ENCODE results near the gene SEC14L5. TPM values are rescaled to one million over a fixed set of nuclear protein-coding genes. Genes with fewer than 3 reads are reported as not detected.
A peak's percentile ranks its signal among the peaks of the same experiment; 100 is the strongest.
"Not testable (repeated sequence)": the region's sequence is repeated elsewhere in the genome, so short reads cannot be mapped to it uniquely, and the experiment has no call there.

The SEC14L5 gene
- polyA plus RNA-seq, 5 donors: 0.29 to 0.38 (median 0.31) TPM

DNA sequence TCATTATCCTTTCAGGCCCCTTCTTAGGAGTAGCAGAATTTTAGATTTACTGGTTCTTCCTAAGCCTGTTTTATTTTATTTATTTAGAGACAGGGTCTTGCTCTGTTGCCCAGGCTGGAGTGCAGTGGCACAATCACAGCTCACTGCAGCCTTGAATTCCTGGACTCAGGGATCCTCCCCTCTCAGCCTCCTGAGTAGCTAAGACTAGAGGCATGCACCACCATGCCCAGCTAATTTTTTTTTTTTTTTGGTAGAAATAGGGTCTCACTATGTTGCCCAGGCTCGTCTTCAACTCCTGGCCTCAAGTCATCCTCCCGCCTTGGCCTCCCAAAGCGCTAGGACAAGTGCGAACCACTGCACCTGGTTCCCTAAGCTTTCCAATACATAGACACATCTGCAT, 28.5 kb upstream of the SEC14L5 start:
- DNase-seq: not testable (repeated sequence)

- DNase-seq: no peak
Measured at GRCh38 chr16:4931381-4931780, 26.7 kb upstream of the SEC14L5 start.

DNA sequence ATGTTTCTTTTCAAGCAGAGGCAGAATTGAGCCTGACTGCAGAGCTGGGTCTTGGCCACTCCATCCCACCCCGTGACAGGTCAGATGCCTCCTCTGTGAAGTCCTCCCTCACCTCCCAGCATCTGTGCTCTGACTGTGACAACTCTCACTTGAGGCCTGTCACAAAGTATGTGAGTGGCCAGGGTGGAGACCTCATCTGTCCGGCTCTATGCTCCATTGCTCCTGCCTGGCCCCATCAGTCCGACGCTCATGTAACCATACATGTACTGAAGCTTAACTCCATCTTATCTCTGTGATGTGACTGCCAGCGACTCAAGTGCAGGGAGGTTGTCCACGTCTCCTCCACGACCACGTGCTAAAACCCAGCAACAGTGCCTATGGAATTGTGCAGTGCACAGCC, 24.7 kb upstream of the SEC14L5 start:
- no peak for DNase-seq

- no peak for DNase-seq
Measured at GRCh38 chr16:4933871-4934395, 24.2 kb upstream of the SEC14L5 start.

DNA sequence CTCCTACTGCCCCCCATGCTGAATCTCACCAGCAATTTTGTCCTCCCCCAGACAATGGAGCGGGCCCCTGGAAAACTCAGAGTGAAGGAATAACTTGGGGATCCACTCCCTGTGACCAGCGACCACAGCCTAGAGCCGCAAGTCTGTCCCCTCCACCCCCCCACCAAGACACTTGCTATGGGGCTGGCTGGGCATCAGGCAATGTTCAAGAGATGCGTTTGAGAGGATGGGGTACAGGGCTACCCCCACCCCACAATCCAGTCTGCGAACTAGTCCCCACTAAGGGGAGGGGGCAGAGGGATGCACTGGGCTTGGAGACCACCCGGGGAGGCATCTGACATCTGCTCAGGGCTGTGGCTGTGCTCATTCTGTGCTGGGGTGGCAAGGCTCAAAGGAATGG, 23.5 kb upstream of the SEC14L5 start:
- no peak for DNase-seq

DNA sequence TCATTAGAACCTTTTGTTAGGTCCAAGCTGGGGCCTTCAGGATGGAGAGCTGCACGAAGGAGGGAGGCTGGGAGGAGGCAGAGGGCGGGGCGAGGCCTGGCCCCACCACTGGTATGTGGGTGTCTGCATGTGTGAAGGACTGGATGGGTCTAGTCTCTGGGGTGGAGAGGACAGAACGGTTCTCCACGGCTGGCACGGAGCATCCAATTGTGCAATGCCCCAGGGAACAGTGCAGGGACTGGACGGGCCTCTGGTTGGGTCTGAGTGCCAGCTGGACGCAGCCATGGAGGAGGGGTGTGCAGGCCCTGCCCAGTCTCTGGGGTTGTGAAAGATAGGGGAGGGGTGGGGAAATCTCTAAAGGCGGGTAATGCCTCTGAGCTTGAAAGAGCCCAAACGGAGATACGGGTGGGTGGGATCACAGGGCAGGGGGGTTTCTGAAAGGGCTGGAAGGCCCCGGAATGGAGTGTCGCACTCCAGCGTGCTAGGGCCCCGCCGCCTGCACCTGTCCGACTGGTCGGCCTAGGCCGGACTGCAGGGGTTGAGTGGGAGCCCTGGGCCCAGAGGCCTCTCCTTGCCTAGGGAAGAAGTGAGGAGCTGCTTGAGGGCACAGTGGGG, 22.8 kb upstream of the SEC14L5 start:
- DNase-seq: peak; percentile 68 to 70

- DNase-seq: peak in 1 of 2 donors; percentile 52
Measured at GRCh38 chr16:4936181-4936990, 21.7 kb upstream of the SEC14L5 start.

DNA sequence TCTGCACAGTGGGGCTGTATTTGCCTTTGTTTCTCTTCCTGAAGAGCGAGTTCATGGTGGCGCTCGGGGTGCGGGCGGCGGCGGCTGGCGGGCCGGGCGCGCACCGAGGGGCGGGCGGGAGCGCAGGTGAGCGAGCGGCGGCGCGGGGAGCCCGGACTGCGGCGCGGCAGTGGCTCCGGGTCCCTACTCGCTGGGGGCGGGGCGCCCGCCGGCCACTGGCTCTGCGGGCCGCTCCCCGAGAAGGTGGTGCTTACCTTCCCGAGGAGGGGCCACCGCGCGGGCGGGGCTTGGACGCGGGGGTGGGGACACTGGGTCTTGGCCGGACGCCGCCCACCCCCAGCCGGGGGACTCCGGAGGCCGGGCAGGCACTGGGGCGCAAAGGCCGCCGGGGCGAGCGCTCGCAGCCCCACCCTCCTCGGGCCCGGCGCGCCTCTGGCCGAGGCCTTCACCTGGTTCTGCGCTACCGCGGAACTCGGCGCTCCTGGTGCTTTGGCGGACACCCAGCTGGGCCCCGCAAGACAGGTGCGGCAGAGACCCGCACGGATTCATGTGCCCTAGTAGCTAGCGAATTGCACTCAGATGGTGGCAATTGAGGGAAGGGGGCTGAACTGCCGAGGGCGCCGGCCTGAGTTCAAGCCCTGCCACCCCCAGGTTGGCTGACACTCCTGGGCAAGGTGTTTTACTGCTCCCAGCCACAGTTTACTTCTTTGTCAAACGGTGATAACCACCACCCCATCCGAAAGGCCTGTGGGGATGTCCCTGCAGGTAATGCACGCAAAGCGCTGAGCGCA, 20.9 kb upstream of the SEC14L5 start, which contains the start of gene PPL:
Gene PPL (minus strand): TSS at position 158 of the 791 bp plus-strand sequence. CDS start 103 bp downstream, at position 55.
- DNase-seq: peak; percentile 63 to 75

DNA sequence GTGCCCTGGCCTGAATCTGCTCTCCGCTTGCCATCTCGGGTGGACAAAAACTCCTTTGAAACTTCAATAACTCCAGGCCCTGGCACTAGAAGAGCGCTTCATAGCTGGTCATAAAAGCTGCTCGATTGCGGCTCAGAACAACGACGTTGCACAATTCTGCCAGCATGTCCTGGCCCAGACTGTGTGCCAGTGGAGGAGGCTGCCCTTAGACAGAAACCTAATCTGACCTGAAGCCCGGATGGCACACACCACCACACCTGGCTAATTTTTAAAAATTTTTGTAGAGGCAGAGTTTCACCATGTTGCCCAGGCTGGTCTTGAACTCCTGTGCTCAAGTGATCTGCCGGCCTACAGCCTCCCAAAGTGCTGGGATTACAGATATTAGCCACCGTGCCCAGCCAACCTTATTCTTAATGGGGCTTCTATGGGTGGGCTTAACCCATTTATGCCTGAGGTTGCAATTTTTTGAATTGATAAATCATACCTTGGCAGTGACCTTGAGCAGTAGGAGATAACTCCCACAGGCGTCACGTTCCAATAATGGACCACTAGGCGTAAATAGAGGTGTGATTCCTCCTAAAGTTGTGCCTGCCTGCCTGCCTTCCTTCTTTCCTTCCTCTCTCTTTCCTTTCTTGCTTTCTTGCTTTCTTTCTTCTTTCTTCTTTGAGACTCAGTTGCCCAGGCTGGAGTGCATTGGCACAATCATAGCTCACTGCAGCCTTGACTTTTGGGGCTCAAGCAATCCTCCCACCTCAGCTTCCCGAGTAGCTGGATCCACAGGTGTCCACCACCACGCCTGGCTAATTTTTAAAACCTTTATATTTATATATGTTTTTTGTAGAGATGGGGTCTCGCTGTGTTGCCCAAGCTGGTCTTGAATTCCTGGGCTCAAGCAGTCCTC, 20.1 kb upstream of the SEC14L5 start:
- no peak for DNase-seq

DNA sequence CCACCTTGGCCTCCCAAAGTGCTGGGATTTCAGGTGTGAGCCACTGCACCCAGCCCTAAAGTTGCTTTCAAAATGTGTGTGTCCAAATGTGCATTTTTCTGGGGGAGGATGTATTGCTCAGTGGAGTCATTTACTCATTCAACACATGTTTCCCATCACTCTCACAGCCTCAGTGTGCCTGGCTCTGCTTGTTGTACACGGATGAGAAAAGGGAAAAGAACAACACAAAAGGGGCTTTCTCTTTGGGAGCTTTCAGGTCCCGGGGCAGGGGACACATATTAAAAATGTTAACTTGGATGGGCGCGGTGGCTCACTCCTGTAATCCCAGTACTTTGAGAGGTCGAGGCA, 19.5 kb upstream of the SEC14L5 start:
- DNase-seq: no peak

DNA sequence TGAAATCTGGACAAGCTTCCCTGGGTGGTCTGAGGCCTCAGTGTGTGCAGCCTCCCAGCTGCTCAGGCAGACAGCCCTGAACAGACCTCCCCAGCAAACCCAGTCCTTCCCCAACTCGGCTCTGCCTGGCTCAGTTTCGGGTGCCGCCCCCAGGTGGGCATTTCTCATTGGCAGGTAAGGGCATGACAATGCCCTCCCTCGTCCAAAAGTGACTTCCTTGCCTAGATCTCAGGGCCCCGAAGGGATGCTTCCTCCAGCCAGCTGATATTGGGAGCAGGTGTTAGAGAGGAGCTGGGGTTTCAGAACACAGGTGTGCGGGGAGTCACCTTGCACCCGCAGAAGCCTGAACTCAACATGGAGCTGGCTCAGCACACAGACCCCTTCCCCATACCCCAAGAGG, 17.4 kb upstream of the SEC14L5 start:
- no peak for DNase-seq

DNA sequence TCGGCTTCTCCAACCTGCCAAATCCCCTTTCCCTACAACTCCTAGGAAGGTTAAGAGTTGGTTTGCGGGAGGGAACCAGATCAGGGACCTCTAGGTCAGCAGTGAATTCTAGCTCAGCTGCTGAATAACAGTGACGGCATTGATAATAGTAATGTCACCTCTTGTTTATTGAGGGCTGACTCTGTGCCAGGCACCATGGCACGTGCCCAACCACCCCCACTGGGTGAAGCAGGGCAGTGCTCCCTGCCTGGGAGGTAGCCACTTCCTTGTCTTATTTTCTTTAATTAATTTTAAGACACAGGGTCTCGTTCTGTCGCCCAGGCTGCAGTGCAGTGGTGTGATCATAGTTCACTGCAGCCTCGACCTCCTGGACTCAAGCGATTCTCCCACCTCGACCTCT, 15.6 kb upstream of the SEC14L5 start:
- no peak for DNase-seq

- DNase-seq: peak; percentile 75 to 76
Measured at GRCh38 chr16:4944333-4945281, 13.5 kb upstream of the SEC14L5 start.

GRCh38 chr16:4945560-4946502, 12.3 kb upstream of the SEC14L5 start:
- DNase-seq: no peak

- DNase-seq: no peak
Measured at GRCh38 chr16:4946917-4947316, 11.2 kb upstream of the SEC14L5 start.

DNA sequence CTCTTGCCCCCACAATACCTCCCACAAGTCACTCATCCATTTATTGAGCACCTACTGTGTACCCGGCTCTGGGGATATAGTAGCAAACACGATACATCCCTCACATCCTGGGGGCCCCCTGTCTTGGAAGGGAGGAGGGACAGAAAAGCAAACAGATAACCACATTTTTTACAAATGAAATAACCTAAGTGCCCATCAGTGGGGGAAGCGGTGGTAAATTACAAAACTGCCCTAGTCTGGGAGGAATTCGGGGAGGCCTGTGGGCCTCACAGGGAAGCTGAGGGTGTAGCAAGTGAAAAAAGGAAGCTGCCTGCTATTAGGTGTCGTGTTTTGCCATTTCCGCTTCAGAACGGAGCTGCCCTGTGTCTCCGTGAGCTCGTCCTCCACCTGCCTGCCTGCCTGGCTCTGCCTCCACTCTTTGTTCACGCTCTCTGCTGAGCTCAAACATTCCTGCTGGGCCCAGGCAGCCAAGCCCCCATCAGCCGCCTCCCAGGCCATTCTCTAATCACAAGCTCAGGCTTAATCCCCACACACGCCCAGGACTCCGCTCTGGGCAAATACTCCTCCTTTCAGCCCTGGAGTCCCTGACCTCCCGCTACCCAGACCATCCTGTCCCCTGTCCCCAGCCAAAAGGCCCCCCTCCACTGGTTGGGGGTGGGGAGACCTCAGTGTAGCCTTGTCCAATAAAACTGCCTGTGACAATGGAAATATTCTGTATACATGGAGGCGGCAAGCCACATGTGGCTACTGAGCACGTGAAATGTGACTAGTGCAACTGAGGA, 10.2 kb upstream of the SEC14L5 start:
- no peak for DNase-seq

DNA sequence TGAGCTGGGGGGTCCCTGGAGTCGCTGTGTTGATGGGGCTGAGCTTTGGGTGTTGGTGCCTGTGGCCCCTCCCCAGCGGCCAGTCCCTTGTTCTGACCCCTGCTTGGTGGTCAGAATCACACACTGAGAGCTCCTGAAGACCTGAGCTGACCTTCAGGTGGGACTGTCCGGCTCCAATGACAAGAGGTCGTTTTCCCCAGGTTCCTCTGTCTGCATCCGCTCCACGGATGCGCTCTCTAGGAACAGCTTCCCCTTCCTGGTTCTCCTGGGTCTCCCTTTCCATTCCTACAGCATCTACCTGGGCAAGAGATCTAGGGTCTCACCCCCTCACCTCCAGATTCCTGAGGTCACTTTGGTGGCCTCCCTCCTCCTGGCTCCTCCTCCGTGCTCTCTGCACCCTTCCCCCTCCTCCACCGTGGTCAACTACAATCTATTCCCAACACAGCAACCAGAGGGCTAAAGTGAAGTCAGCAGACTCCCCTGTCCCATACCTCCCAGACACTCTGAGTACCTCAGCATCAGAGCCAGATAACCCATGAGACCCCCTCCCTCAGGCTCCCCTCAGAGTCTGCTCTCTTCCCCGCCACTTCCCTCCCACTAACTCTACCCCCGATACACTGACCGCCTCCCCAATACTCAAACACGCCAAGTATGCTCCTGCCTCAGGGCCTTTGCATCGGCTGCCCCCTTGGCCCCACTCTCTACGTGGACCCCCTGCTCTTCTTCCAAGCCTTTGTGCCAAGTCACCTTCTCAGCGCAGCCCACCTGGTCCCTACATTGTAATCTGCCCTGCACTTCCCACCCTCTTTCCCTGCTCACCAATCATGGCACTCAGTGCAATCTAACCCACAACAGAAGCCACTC, 9.0 kb upstream of the SEC14L5 start:
- DNase-seq: no peak

Measured in right lung (tissue), 5 donors.